Erythroblast (primary cell): Measurements from ENCODE around the gene LHFPL2.

Experiments used
- GATA1 ChIP-seq: IDR thresholded peaks from 2 replicates; pipeline ENCODE4 v1.6.1; 2011; ENCODE audit warnings: low read depth, mild to moderate bottlenecking, control low read depth, low read length, moderate library complexity
- POLR2A ChIP-seq: IDR thresholded peaks from 2 replicates; pipeline ENCODE4 v1.6.1; 2011; ENCODE audit warnings: mild to moderate bottlenecking, low read length

GRCh38 chr5:78659114-78659513, 10.5 kb upstream of the LHFPL2 start:
- no peak for TF ChIP-seq POLR2A
- TF ChIP-seq GATA1 = no peak
